Prostate gland (tissue), 2 donors: ENCODE measurements around the gene GSG1L.

Experiments used
- CTCF ChIP-seq, 4 experiments: fragments of 200-600 bp in 2 of 4; fragments of 450-650 bp in 2 of 4; sonication (generic) in 2 of 4; IDR thresholded peaks; 1 replicate in 3 of 4; 2 replicates in 1 of 4; pipeline ENCODE4 v1.5.1; 2016 to 2019; ENCODE audit warnings: antibody characterized with exemption in 4 of 4, mild to moderate bottlenecking in 2 of 4, moderate library complexity in 2 of 4
- POLR2A ChIP-seq: fragments of 450-650 bp; IDR thresholded peaks from one replicate; pipeline ENCODE4 v1.6.1; 2016; ENCODE audit warnings: antibody characterized with exemption, mild to moderate bottlenecking
- POLR2AphosphoS5 ChIP-seq: sonication (generic); formaldehyde crosslinking; IDR thresholded peaks from one replicate; pipeline ENCODE4 v1.6.1; 2017; ENCODE audit warnings: antibody characterized with exemption

- no peak for TF ChIP-seq POLR2AphosphoS5
- no peak for TF ChIP-seq POLR2A
- TF ChIP-seq CTCF (IDR thresholded peaks at IDR 0.05), result no peak
Measured at GRCh38 chr16:27747946-27748345, 315.6 kb downstream of the GSG1L start.
